OCI-LY7 (cell line): Measurements from ENCODE around the gene PCIF1. TPM values are rescaled to one million over a fixed set of nuclear protein-coding genes. Genes with fewer than 3 reads are reported as not detected.

Source experiments
- BruUV-seq: library from RNA; stranded (reverse); fragments of 400-500 nt; replicated peaks from 2 replicates; lab custom pipeline; 2021; lab: Mats Ljungman, UMichigan
- CTCF ChIA-PET: fragments of 300-600 bp; sonication (Branson Sonifier 250); formaldehyde crosslinking; loops from one replicate; lab custom pipeline; 2022; ENCODE audit warnings: antibody characterized with exemption; ENCODE audit not compliant: unreplicated experiment; lab: Charles Lee
- POLR2A ChIA-PET: fragments of 300-600 bp; sonication (Branson Sonifier 250); formaldehyde crosslinking; loops from one replicate; lab custom pipeline; 2022; ENCODE audit warnings: antibody characterized with exemption; lab: Charles Lee
- DNase-seq: peaks from one replicate; pipeline ENCODE4 v3.0.0-alpha.2; 2015; ENCODE audit warnings: low spot score
- H2AFZ ChIP-seq: fragments of 200-600 bp; sonication (generic), shearing (Covaris generic); 2 replicates; pipeline ENCODE4 v1.6.1; 2014; ENCODE audit warnings: mild to moderate bottlenecking, antibody characterized with exemption, low read length, moderate library complexity
- H3K27ac ChIP-seq: fragments of 200-600 bp; sonication (generic); 2 replicates; pipeline ENCODE4 v1.5.1; 2014; ENCODE audit warnings: mixed run types, low read depth, mild to moderate bottlenecking, moderate library complexity, low read length, inconsistent platforms; ENCODE audit not compliant: poor library complexity, severe bottlenecking
- H3K36me3 ChIP-seq: fragments of 200-600 bp; sonication (generic); 2 replicates; pipeline ENCODE4 v1.6.1; 2014; ENCODE audit warnings: mild to moderate bottlenecking, antibody characterized with exemption, low read length, moderate library complexity, mixed read lengths; ENCODE audit not compliant: insufficient read depth
- H3K4me1 ChIP-seq: fragments of 200-600 bp; sonication (generic); 2 replicates; pipeline ENCODE4 v1.5.1; 2014; ENCODE audit warnings: mild to moderate bottlenecking, low read length; ENCODE audit not compliant: insufficient read depth, poor library complexity, severe bottlenecking
- H3K4me2 ChIP-seq: fragments of 200-600 bp; sonication (generic); 2 replicates; pipeline ENCODE4 v1.6.1; 2014; ENCODE audit warnings: mild to moderate bottlenecking, low read length
- H3K4me3 ChIP-seq: fragments of 200-600 bp; sonication (generic); 2 replicates; pipeline ENCODE4 v1.5.1; 2014; ENCODE audit warnings: mild to moderate bottlenecking, low read depth, low read length; ENCODE audit not compliant: poor library complexity, severe bottlenecking
- H3K79me2 ChIP-seq: fragments of 200-600 bp; sonication (generic); 2 replicates; pipeline ENCODE4 v1.6.1; 2016; ENCODE audit warnings: low read depth, mild to moderate bottlenecking, low read length, moderate library complexity, mixed read lengths; ENCODE audit not compliant: insufficient read depth
- H3K9me2 ChIP-seq: fragments of 200-600 bp; sonication (generic); 2 replicates; pipeline ENCODE4 v1.6.1; 2016; ENCODE audit warnings: mild to moderate bottlenecking, low read length, mixed read lengths; ENCODE audit not compliant: insufficient read depth
- H3K9me3 ChIP-seq: fragments of 200-600 bp; sonication (generic); 2 replicates; pipeline ENCODE4 v1.6.1; 2014; ENCODE audit warnings: mild to moderate bottlenecking, mixed run types, low read length, mixed read lengths
- H4K20me1 ChIP-seq: fragments of 200-600 bp; sonication (generic); 2 replicates; pipeline ENCODE4 v1.6.1; 2014; ENCODE audit warnings: mild to moderate bottlenecking, antibody characterized with exemption, low read length, moderate library complexity, mixed read lengths; ENCODE audit not compliant: insufficient read depth
- EZH2phosphoT487 ChIP-seq: fragments of 200-600 bp; sonication (generic); IDR thresholded peaks from 2 replicates; pipeline ENCODE4 v1.6.1; 2018; ENCODE audit warnings: low read depth, borderline replicate concordance, mild to moderate bottlenecking, mixed run types, antibody characterized with exemption, low read length, moderate library complexity, mixed read lengths
- intact Hi-C: fragments of 100-400 bp; cut with micrococcal nuclease; formaldehyde crosslinking; loops from one replicate; pipeline ENCODE4 v1.10.0; 2022; ENCODE audit not compliant: unreplicated experiment
- total RNA-seq, 2 experiments: library from RNA; depleted of rRNA in 1 of 2; stranded (reverse); fragments of >200 nt in 1 of 2; shearing (Covaris generic) in 1 of 2; gene quantifications; 2 replicates each; pipeline ENCODE4 v1.2.3, GENCODE V29; 2014 to 2022
- TF ChIP-seq, protein P1 (sequence below): fragments of 200-600 bp; sonication (generic); conservative IDR thresholded peaks from 2 replicates; pipeline ENCODE4 v1.5.1; 2014; ENCODE audit warnings: mild to moderate bottlenecking, antibody characterized with exemption, low read length, moderate library complexity, mixed read lengths

PCIF1 gene
- total RNA-seq, 2 experiments from 2014 or later, result 21.2 to 40.6 TPM

- TF ChIP-seq EZH2phosphoT487, result no peak
- TF ChIP-seq, protein P1, sequence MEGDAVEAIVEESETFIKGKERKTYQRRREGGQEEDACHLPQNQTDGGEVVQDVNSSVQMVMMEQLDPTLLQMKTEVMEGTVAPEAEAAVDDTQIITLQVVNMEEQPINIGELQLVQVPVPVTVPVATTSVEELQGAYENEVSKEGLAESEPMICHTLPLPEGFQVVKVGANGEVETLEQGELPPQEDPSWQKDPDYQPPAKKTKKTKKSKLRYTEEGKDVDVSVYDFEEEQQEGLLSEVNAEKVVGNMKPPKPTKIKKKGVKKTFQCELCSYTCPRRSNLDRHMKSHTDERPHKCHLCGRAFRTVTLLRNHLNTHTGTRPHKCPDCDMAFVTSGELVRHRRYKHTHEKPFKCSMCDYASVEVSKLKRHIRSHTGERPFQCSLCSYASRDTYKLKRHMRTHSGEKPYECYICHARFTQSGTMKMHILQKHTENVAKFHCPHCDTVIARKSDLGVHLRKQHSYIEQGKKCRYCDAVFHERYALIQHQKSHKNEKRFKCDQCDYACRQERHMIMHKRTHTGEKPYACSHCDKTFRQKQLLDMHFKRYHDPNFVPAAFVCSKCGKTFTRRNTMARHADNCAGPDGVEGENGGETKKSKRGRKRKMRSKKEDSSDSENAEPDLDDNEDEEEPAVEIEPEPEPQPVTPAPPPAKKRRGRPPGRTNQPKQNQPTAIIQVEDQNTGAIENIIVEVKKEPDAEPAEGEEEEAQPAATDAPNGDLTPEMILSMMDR, result no peak
- H2AFZ ChIP-seq, result no peak overlapping the region
- H3K36me3 ChIP-seq, result peaks cover 97% of the 10 kb centered on the region
- POLR2A ChIA-PET, result interaction anchor here (2.0 kb wide), 1 partner anchor 15 kb away, joined by 4 read pairs; the partner anchor contains the start of gene PCIF1
- H3K4me2 ChIP-seq, result no peak overlapping the region
- no peak for DNase-seq
- intact Hi-C loops, result no loop called here
- TSS peak; percentile 48 for BruUV-seq
- H3K4me3 ChIP-seq, result no peak overlapping the region
- H4K20me1 ChIP-seq, result no peaks in the 10 kb centered on the region
- no peaks in the 10 kb centered on the region for H3K9me3 ChIP-seq
- no peaks in the 10 kb centered on the region for H3K9me2 ChIP-seq
- H3K79me2 ChIP-seq, result no peaks in the 10 kb centered on the region
- no peak overlapping the region for H3K27ac ChIP-seq
- CTCF ChIA-PET, result no interaction called here
- peaks cover 8% of the 10 kb centered on the region for H3K4me1 ChIP-seq
Measured at GRCh38 chr20:45948742-45949541, 14.5 kb downstream of the PCIF1 start.

GRCh38 chr20:45949542-45950329 lies 15.3 kb downstream of the PCIF1 start:
- TF ChIP-seq, protein P1, result no peak
- TF ChIP-seq EZH2phosphoT487, result no peak
- H3K9me2 ChIP-seq, result no peaks in the 10 kb centered on the region
- H3K9me3 ChIP-seq, result no peaks in the 10 kb centered on the region
- H3K4me3 ChIP-seq, result no peak overlapping the region
- H3K36me3 ChIP-seq, result peaks cover 89% of the 10 kb centered on the region
- intact Hi-C loops, result no loop called here
- no TSS peak for BruUV-seq
- no peak for DNase-seq
- CTCF ChIA-PET, result no interaction called here
- H4K20me1 ChIP-seq, result no peaks in the 10 kb centered on the region
- H3K79me2 ChIP-seq, result no peaks in the 10 kb centered on the region
- peaks cover 8% of the 10 kb centered on the region for H3K4me1 ChIP-seq
- H3K4me2 ChIP-seq, result no peak overlapping the region
- POLR2A ChIA-PET, result no interaction called here
- no peak overlapping the region for H2AFZ ChIP-seq
- H3K27ac ChIP-seq, result no peak overlapping the region

- TF ChIP-seq EZH2phosphoT487, result no peak
- TF ChIP-seq, protein P1, result no peak
- Histone ChIP-seq H3K9me3 (no peaks in the 10 kb centered on the region), H3K27ac (no peak overlapping the region), H3K4me1 (peaks cover 8% of the 10 kb centered on the region), H3K36me3 (peaks cover 84% of the 10 kb centered on the region), H3K4me2 (no peak overlapping the region), H4K20me1 (no peaks in the 10 kb centered on the region), H3K4me3 (no peak overlapping the region), H3K79me2 (no peaks in the 10 kb centered on the region), H3K9me2 (no peaks in the 10 kb centered on the region), H2AFZ (no peak overlapping the region)
- ChIA-PET POLR2A (no interaction called here), CTCF (no interaction called here)
- BruUV-seq, result no TSS peak
- intact Hi-C loops, result no loop called here
- no peak for DNase-seq
Measured at GRCh38 chr20:45950330-45950646, 15.8 kb downstream of the PCIF1 start.
